Stimulated activated CD8-positive, alpha-beta memory T cell treated with anti-CD3 and anti-CD28 coated beads, Interleukin-7, amount 100 ng/mL, for 1 hour (primary cell): Measurements from ENCODE around the gene CTNND2.

ENCODE experiments used
- DNase-seq, 2 donors: peaks; one replicate each; pipeline ENCODE4 v3.0.0-alpha.2; 2020; ENCODE audit warnings: low read depth in 2 of 2

Gene CTNND2

GRCh38 chr5:10927608-10928007 lies 976.6 kb downstream of the CTNND2 start:
- DNase-seq = no peak

- no peak for DNase-seq
Observed at GRCh38 chr5:10923310-10923709, 980.9 kb downstream of the CTNND2 start.
